Stimulated activated naive CD8-positive, alpha-beta T cell treated with anti-CD3 and anti-CD28 coated beads, Interleukin-15, amount 100 ng/mL, for 72 hours (primary cell): Measurements from ENCODE around the gene MORN1.
A peak's percentile ranks its signal among the peaks of the same experiment; 100 is the strongest.

ENCODE experiments used
- ATAC-seq: fragments of 150-1000 bp; cut with Tn5 transposase; 2 replicates; pipeline ENCODE4 v1.10.0; 2021; ENCODE audit warnings: mild to moderate bottlenecking, moderate library complexity
- DNase-seq, 2 donors: peaks; one replicate each; pipeline ENCODE4 v3.0.0; 2021 to 2022
- H3K27ac Mint-ChIP-seq, 2 donors: one replicate each; pipeline ENCODE4 v1.8.0; 2022; ENCODE audit warnings: mild to moderate bottlenecking in 2 of 2, mixed read lengths in 2 of 2, moderate library complexity in 2 of 2
- H3K27me3 Mint-ChIP-seq: one replicate; pipeline ENCODE4 v1.8.0; 2022; ENCODE audit warnings: mixed read lengths
- H3K4me1 Mint-ChIP-seq: one replicate; pipeline ENCODE4 v1.8.0; 2022; ENCODE audit warnings: mild to moderate bottlenecking, mixed read lengths
- H3K4me3 Mint-ChIP-seq, 2 donors: one replicate each; pipeline ENCODE4 v1.8.0; 2022; ENCODE audit warnings: mild to moderate bottlenecking in 2 of 2, mixed read lengths in 2 of 2, moderate library complexity in 1 of 2
- H3K9me3 Mint-ChIP-seq, 2 donors: one replicate each; pipeline ENCODE4 v1.8.0; 2022; ENCODE audit warnings: mixed read lengths in 2 of 2

The MORN1 gene

DNA sequence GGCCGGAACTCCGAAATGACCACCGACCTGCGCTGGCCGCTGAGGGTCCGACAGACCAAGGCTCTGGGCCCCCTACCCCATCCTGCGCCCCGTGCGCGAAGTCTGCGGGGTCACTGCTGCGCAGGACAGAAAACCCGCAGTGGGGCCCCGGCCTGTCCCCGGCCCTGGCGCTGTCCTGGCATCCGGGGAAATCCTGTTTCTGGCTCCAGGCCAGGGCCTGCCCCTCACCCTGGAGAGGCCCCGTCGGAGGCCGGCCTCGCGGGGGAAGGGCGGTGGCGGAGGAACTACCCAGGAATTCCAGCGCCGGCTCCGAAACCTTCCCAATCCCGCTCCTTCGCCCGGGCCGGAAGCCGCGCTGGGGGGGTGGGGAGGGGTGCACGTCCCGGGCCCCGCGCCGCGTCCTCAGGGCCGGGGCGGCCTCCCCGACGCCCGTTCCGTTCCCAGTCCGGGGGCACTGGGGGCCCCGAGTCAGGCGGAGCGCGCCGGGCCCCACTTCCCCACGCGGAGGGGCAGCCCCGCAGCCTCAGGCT, 77.0 kb downstream of the MORN1 start:
- DNase-seq (peak in 1 of 2 donors; percentile 36), ATAC-seq (peak; percentile 46)
- H3K4me1 Mint-ChIP-seq: peaks cover 75% of the 10 kb centered on the region
- H3K27ac Mint-ChIP-seq: no peak overlapping the region
- no peak overlapping the region for H3K4me3 Mint-ChIP-seq
- H3K27me3 Mint-ChIP-seq: no peaks in the 10 kb centered on the region
- no peaks in the 10 kb centered on the region for H3K9me3 Mint-ChIP-seq

DNA sequence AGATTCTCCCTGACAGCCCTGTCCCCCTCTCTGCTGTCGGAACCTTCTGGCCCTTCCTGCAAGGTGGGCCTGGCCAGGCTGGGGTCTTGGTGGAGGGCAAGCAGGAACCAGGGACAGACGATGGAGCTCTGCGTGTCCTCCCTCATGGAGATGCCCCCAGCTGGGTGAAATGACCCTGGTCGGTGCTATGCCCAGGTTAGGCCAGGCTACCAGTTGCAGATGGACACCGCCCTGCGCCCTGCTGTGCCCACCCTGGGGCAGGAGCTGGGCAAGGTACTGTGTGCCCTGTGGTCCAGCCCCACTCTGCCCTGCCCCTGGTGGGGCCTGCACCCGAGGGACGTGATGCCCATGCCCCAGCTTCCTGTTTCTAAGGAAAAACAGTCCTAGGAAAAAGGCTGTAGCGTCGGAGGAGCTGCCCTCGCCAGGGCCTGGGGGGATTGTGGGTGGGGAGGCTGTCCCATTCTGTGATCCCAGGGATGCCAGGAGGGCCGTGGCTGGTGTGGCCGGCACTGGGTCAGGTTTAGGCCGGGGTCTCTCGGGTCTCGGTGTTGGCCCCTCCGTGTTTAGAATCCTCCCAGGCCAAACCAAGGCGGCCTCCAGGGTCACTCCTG, 77.6 kb downstream of the MORN1 start:
- ATAC-seq (no peak), DNase-seq (no peak)
- peaks cover 70% of the 10 kb centered on the region for H3K4me1 Mint-ChIP-seq
- H3K9me3 Mint-ChIP-seq: no peaks in the 10 kb centered on the region
- no peaks in the 10 kb centered on the region for H3K27me3 Mint-ChIP-seq
- H3K4me3 Mint-ChIP-seq: peak overlapping the region in 1 of 2 donors; percentile 19
- H3K27ac Mint-ChIP-seq: no peak overlapping the region

DNA sequence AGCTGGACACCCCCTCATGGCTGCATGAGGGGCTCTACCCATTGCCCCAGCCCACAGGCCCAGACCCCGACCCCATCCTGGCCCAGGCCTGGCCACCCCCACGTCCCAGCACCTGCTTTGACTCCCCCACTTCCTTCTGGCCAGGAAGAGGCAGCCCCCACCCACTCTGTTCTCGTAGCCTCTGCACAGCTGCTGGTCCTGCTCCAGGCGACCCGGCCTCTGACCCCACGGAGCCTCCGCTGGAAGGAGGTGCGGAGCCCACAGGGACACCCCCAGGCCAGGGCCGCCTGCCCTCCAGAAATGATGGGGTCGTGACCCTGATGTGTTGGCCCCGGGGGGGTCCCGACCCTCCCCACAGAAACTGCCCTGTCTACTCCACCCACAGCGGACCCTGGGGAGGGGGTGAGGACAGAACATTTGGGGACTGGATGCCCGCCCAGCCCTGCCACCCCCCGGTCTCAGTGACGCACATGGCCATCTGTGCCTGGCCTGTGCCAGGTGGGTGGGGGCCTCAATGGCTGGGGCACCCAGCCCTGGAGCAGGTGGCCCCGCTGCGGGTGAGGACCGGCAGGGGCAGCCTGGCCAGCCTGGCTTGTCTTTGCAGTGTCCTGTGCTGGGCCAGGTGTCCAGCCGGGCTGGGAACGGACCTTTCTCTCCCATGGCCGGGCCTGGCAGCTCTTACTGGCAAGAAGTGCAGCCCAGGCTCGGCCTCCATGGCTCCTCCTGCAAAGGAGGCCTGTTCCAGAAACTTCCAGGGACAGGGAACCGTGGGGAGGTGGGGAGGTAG, 78.6 kb downstream of the MORN1 start:
- peaks cover 61% of the 10 kb centered on the region for H3K4me1 Mint-ChIP-seq
- no peaks in the 10 kb centered on the region for H3K27me3 Mint-ChIP-seq
- H3K4me3 Mint-ChIP-seq: no peak overlapping the region
- H3K9me3 Mint-ChIP-seq: no peaks in the 10 kb centered on the region
- H3K27ac Mint-ChIP-seq: no peak overlapping the region
- DNase-seq (no peak), ATAC-seq (no peak)

GRCh38 chr1:2312160-2312514, 79.2 kb downstream of the MORN1 start:
- peak overlapping the region in 1 of 2 donors; percentile 33 for H3K4me3 Mint-ChIP-seq
- H3K27me3 Mint-ChIP-seq: no peaks in the 10 kb centered on the region

GRCh38 chr1:2311184-2312032, 79.9 kb downstream of the MORN1 start:
- DNase-seq (peak; percentile 53 to 57), ATAC-seq (peak; percentile 55)
- Mint-ChIP-seq H3K4me1 (peaks cover 51% of the 10 kb centered on the region), H3K4me3 (no peak overlapping the region), H3K9me3 (no peaks in the 10 kb centered on the region), H3K27me3 (no peaks in the 10 kb centered on the region), H3K27ac (no peak overlapping the region)

More at GRCh38 chr1:2312160-2312514, 79.2 kb downstream of the MORN1 start:
- DNase-seq (no peak), ATAC-seq (no peak)
- H3K4me1 Mint-ChIP-seq: peaks cover 58% of the 10 kb centered on the region
- H3K9me3 Mint-ChIP-seq: no peaks in the 10 kb centered on the region
- no peak overlapping the region for H3K27ac Mint-ChIP-seq

- Mint-ChIP-seq H3K27me3 (no peaks in the 10 kb centered on the region), H3K4me1 (peaks cover 46% of the 10 kb centered on the region), H3K27ac (peak overlapping the region in 1 of 2 donors; percentile 19), H3K9me3 (no peaks in the 10 kb centered on the region), H3K4me3 (no peak overlapping the region)
- no peak for ATAC-seq
- no peak for DNase-seq
Measured at GRCh38 chr1:2310332-2311183, 80.8 kb downstream of the MORN1 start.

DNA sequence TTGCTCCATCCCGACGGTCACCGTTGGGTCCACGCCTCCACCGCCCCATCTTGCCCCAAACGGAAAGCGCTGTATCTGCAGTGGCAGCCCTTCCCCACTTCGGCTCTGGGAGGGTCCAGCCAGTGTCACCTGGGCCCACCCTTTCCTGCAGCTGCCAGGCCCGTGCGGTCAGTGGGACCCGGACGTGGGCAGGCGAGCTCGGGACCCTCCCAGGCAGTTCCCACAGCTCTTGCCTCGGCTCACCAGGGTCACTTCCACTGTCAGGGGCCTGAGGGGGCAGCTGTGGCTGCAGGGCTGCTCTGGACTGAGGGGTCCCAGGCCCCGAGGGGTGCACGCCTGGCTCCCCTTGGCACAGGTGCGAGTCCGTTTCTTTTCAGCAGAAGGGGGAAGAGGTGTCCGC, 82.5 kb downstream of the MORN1 start:
- no peak overlapping the region for H3K4me3 Mint-ChIP-seq
- no peaks in the 10 kb centered on the region for H3K27me3 Mint-ChIP-seq
- no peak for ATAC-seq
- peaks cover 47% of the 10 kb centered on the region for H3K4me1 Mint-ChIP-seq
- no peaks in the 10 kb centered on the region for H3K9me3 Mint-ChIP-seq
- no peak for DNase-seq
- H3K27ac Mint-ChIP-seq: no peak overlapping the region

DNA sequence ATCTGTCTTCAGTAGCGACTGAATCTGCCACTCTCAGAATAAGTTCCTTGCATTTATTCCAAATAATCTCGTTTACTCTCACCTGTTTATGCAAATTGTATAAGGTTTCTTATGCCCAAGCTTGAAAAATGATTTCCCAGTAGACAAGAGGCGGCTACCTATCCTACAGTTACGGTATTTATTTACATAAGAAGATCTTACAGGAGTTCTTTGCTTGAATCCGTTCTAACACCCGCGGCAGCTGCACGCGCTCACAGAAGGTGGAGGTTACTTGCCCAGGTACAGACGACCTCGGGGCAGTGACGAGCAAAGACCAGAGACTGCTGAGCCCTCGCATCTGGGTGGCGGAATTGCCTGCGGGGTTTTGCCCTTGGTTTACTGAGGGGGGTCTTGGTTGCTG, 83.4 kb downstream of the MORN1 start:
- H3K27ac Mint-ChIP-seq: no peak overlapping the region

DNA sequence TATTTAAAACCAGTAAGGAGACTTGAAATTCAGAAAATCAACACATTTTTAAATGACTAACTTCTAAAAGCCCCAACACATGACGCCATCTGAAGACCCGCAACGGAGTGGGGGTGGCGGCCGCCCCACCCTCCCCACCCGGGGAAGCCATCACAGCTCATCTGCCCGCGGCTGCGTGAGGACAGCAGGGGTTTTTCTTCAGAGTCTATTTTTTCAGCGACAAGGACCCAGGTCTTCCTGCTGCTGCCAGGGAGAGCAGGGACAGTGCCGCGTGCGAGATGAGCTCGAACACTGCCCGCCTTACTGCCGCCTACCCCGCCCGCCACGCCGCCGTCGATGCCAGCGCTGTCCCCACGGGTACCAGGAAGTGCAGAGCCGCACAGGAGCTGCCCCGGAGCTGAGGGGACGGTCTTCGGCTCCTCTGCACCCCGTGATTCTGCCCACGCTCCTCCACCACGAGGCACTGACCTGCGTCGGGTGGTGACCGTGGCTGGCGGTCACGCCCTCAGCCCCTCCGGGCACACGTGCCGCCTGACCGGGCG, 84.2 kb downstream of the MORN1 start:
- Mint-ChIP-seq H3K27ac (no peak overlapping the region), H3K4me3 (no peak overlapping the region), H3K9me3 (no peaks in the 10 kb centered on the region), H3K4me1 (peaks cover 45% of the 10 kb centered on the region), H3K27me3 (no peaks in the 10 kb centered on the region)
- DNase-seq (no peak), ATAC-seq (no peak)

More for the DNA sequence above, 83.4 kb downstream of the MORN1 start:
- H3K4me3 Mint-ChIP-seq: no peak overlapping the region
- H3K4me1 Mint-ChIP-seq: peaks cover 45% of the 10 kb centered on the region
- H3K27me3 Mint-ChIP-seq: no peaks in the 10 kb centered on the region
- ATAC-seq (no peak), DNase-seq (no peak)
- no peaks in the 10 kb centered on the region for H3K9me3 Mint-ChIP-seq

DNA sequence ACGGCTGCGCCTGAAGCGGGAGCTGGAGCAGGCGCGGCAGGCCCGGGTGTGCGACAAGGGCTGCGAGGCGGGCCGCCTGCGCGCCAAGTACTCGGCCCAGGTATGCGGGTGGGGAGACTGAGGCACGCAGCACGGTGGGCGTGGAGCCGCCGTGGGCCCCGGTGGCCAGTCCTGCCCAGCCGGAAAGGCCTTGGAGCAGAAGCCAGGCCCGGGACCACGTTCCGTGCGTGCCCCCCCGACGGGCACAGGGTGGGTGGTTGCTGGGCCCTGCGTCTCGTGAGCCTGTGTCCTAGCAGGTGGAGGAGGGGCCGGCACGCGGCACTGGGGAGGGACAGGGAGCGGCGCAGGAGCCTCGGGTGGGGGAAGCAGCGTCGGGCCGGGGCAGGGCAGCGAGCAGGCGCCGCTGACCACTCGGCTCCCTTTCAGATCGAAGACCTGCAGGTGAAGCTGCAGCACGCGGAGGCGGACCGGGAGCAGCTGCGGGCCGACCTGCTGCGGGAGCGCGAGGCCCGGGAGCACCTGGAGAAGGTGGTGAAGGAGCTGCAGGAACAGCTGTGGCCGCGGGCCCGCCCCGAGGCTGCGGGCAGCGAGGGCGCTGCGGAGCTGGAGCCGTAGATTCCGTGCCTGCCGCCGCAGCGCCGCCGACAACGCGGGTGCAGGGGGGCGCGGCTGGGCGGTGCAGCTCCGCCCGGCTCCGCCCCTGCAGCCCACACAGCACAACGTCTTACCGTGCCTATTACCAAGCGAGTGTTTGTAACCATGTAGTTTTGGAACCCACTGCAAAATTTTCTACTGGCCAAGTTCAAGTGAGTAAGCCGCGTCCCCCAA, 85.0 kb downstream of the MORN1 start:
- ATAC-seq (no peak), DNase-seq (no peak)
- peaks cover 45% of the 10 kb centered on the region for H3K4me1 Mint-ChIP-seq
- H3K9me3 Mint-ChIP-seq: no peaks in the 10 kb centered on the region
- peak overlapping the region in 1 of 2 donors; percentile 15 for H3K27ac Mint-ChIP-seq
- H3K4me3 Mint-ChIP-seq: no peak overlapping the region
- H3K27me3 Mint-ChIP-seq: no peaks in the 10 kb centered on the region

DNA sequence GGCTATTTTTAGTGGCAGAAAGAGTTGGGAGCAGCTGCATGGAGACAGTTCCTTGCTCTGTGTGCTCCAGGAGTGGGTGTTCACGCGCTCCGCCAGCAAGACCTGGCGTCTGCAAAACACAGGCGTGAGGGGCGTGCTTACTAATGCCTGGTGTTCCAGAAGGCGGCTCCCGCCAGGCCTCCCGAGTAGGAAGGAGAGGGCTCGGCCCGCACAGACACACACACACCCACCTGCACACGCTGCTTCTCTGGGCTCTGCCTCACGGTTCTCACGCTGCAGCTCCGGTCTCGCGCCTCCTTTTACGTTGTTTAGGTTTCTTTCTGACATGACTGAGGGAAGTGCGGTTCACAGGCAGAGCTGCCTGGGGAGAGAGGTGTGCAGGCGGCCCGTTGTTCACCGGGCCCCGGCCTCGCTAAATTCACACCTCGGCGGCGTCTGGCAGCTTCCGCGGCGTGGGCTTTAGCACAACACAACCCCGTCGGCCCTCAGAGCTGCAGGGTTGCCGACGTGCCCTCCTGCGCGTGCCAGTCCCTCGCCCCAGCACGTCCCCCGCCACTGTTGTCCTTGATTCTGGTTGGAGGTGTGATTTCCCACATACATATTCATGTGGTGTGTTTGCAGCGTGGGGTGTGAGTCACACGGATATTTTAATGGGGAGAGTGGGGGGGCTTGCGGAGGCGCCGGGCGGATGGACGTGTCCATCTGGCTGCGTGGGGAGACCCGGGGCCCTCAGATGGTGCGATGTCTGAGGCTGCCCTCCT, 86.3 kb downstream of the MORN1 start:
- no peak for ATAC-seq
- DNase-seq: no peak
- Mint-ChIP-seq H3K27me3 (no peaks in the 10 kb centered on the region), H3K9me3 (no peaks in the 10 kb centered on the region), H3K27ac (peak overlapping the region in 1 of 2 donors; percentile 77), H3K4me1 (peaks cover 48% of the 10 kb centered on the region), H3K4me3 (no peak overlapping the region)

DNA sequence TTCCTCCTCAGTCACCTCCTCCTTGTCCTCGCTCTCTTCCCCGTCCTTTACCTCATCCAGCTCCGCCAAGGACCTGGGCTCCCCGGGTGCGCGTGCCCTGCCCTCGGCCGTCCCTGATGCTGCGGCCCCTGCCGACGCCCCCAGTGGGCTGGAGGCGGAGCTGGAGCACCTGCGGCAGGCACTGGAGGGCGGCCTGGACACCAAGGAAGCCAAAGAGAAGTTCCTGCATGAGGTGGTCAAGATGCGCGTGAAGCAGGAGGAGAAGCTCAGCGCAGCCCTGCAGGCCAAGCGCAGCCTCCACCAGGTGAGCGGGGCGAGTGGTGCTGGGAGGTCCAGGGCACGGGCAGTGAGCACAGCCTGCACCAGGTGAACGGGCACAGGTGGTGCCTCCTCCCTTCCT, 87.1 kb downstream of the MORN1 start:
- H3K9me3 Mint-ChIP-seq: no peaks in the 10 kb centered on the region
- ATAC-seq: no peak
- DNase-seq: no peak
- H3K27me3 Mint-ChIP-seq: no peaks in the 10 kb centered on the region
- no peak overlapping the region for H3K4me3 Mint-ChIP-seq
- H3K27ac Mint-ChIP-seq: no peak overlapping the region
- H3K4me1 Mint-ChIP-seq: peaks cover 53% of the 10 kb centered on the region

- H3K27me3 Mint-ChIP-seq: no peaks in the 10 kb centered on the region
- peaks cover 58% of the 10 kb centered on the region for H3K4me1 Mint-ChIP-seq
- H3K27ac Mint-ChIP-seq: no peak overlapping the region
- DNase-seq: no peak
- H3K4me3 Mint-ChIP-seq: no peak overlapping the region
- no peaks in the 10 kb centered on the region for H3K9me3 Mint-ChIP-seq
- no peak for ATAC-seq
Measured at GRCh38 chr1:2303781-2304180, 87.6 kb downstream of the MORN1 start.
